HCT116 (cell line): ENCODE measurements around the gene FRMD4A. TPM values are rescaled to one million over a fixed set of nuclear protein-coding genes. Genes with fewer than 3 reads are reported as not detected.

Experiments used
- ATAC-seq: fragments of 200-7000 bp; cut with Tn5 transposase; 2 replicates; pipeline ENCODE4 v1.9.1; 2020; ENCODE audit warnings: mild to moderate bottlenecking, moderate library complexity
- BruUV-seq: library from RNA; stranded (reverse); fragments of 400-500 nt; replicated peaks from 2 replicates; lab custom pipeline; 2021; lab: Mats Ljungman, UMichigan
- CTCF ChIA-PET: fragments of 300-600 bp; sonication (Branson Sonifier 250); formaldehyde crosslinking; loops from one replicate; lab custom pipeline; 2021; ENCODE audit warnings: antibody characterized with exemption; lab: Charles Lee
- POLR2A ChIA-PET: fragments of 300-600, 350-600 bp; sonication (Branson Sonifier 250); formaldehyde crosslinking; loops from one replicate; lab custom pipeline; 2021; ENCODE audit warnings: antibody characterized with exemption; lab: Charles Lee
- RAD21 ChIA-PET, 2 experiments: fragments of 300-600 bp; sonication (Branson Sonifier 250); formaldehyde crosslinking; loops; one replicate each; lab custom pipeline; 2023; ENCODE audit warnings: low total read pairs in 2 of 2; ENCODE audit not compliant: uncharacterized antibody in 2 of 2, unreplicated experiment in 2 of 2, low non-redundant PET in 1 of 2; lab: Charles Lee
- DNase-seq: peaks from one replicate; pipeline ENCODE4 v3.0.0-alpha.2; 2010; ENCODE audit warnings: low read depth, low spot score
- H2AFZ ChIP-seq: fragments of 200-600 bp; shearing (Covaris generic), sonication (generic); 2 replicates; pipeline ENCODE4 v1.6.1; 2017; ENCODE audit warnings: low read depth, mixed run types, mixed read lengths, antibody characterized with exemption, low read length; ENCODE audit not compliant: poor library complexity, severe bottlenecking
- H3K27ac ChIP-seq: 2 replicates; pipeline ENCODE4 v1.5.1; 2012; ENCODE audit warnings: low read depth, low read length
- H3K27me3 ChIP-seq: fragments of 200-600 bp; sonication (generic); 2 replicates; pipeline ENCODE4 v1.6.1; 2016; ENCODE audit warnings: mixed run types, low read length, mixed read lengths; ENCODE audit not compliant: insufficient read depth
- H3K36me3 ChIP-seq, 2 experiments: fragments of 200-500 bp in 1 of 2; fragments of 200-600 bp in 1 of 2; sonication (Bioruptor generic) in 1 of 2; sonication (generic) in 1 of 2; 2 replicates each; pipeline versions ENCODE4 v1.5.1 to v1.6.1; 2014 to 2016; ENCODE audit warnings: low read length in 2 of 2, inconsistent platforms in 1 of 2, mixed read lengths in 1 of 2, mixed run types in 1 of 2; ENCODE audit not compliant: insufficient read depth in 2 of 2, control insufficient read depth in 1 of 2
- H3K4me1 ChIP-seq, 2 experiments: fragments of 200-600 bp in 1 of 2; sonication (generic) in 1 of 2; 2 replicates each; pipeline versions ENCODE4 v1.5.1 to v1.6.1; 2012 to 2017; ENCODE audit warnings: low read length in 2 of 2, inconsistent platforms in 1 of 2, mild to moderate bottlenecking in 1 of 2, mixed read lengths in 1 of 2, mixed run types in 1 of 2, moderate library complexity in 1 of 2; ENCODE audit not compliant: insufficient read depth in 2 of 2, control insufficient read depth in 1 of 2
- H3K4me2 ChIP-seq: fragments of 200-600 bp; sonication (generic); 2 replicates; pipeline ENCODE4 v1.6.1; 2017; ENCODE audit warnings: mixed run types, low read length, mixed read lengths
- H3K4me3 ChIP-seq, 2 experiments: fragments of 200-600 bp in 1 of 2; sonication (generic) in 1 of 2; replicated peaks in 1 of 2; 2 replicates each; pipeline ENCODE4 v1.5.1; 2011 to 2016; ENCODE audit warnings: low read length in 2 of 2, control low read depth in 1 of 2, low read depth in 1 of 2, mild to moderate bottlenecking in 1 of 2, mixed read lengths in 1 of 2, mixed run types in 1 of 2
- H3K79me2 ChIP-seq: fragments of 200-600 bp; sonication (generic); 2 replicates; pipeline ENCODE4 v1.6.1; 2017; ENCODE audit warnings: mild to moderate bottlenecking, mixed run types, low read length, moderate library complexity, mixed read lengths; ENCODE audit not compliant: insufficient read depth
- H3K9ac ChIP-seq: fragments of 200-600 bp; sonication (generic); 2 replicates; pipeline ENCODE4 v1.6.1; 2016; ENCODE audit warnings: low read length, mixed read lengths
- H3K9me2 ChIP-seq: fragments of 200-600 bp; sonication (generic), shearing (Covaris generic); 2 replicates; pipeline ENCODE4 v1.6.1; 2017; ENCODE audit warnings: mixed run types, mild to moderate bottlenecking, moderate library complexity; ENCODE audit not compliant: insufficient read depth
- H3K9me3 ChIP-seq, 2 experiments: fragments of 200-500 bp in 1 of 2; fragments of 200-600 bp in 1 of 2; sonication (Bioruptor generic) in 1 of 2; sonication (generic) in 1 of 2; 2 replicates each; pipeline ENCODE4 v1.6.1; 2014 to 2017; ENCODE audit warnings: low read length in 2 of 2, mixed read lengths in 2 of 2, inconsistent platforms in 1 of 2, low read depth in 1 of 2, mild to moderate bottlenecking in 1 of 2, mixed run types in 1 of 2, moderate library complexity in 1 of 2; ENCODE audit not compliant: control insufficient read depth in 1 of 2, insufficient read depth in 1 of 2
- H4K20me1 ChIP-seq: fragments of 200-600 bp; sonication (generic), shearing (Covaris generic); 2 replicates; pipeline ENCODE4 v1.6.1; 2017; ENCODE audit warnings: mixed run types, mild to moderate bottlenecking, moderate library complexity; ENCODE audit not compliant: insufficient read depth
- CBX3 ChIP-seq: IDR thresholded peaks from 2 replicates; pipeline ENCODE4 v1.6.1; 2012; ENCODE audit warnings: low read depth
- CEBPB ChIP-seq: IDR thresholded peaks from 2 replicates; pipeline ENCODE4 v1.6.1; 2012; ENCODE audit warnings: low read depth
- EGR1 ChIP-seq: IDR thresholded peaks from 2 replicates; pipeline ENCODE4 v1.6.1; 2012; ENCODE audit warnings: low read depth
- EZH2phosphoT487 ChIP-seq: fragments of 200-600 bp; IDR thresholded peaks from 2 replicates; pipeline ENCODE4 v1.6.1; 2018; ENCODE audit warnings: antibody characterized with exemption, borderline replicate concordance
- RAD21 ChIP-seq: IDR thresholded peaks from 2 replicates; pipeline ENCODE4 v1.6.1; 2012; ENCODE audit warnings: low read depth, mild to moderate bottlenecking
- TCF7L2 ChIP-seq: IDR thresholded peaks from 2 replicates; pipeline ENCODE4 v1.7.0; 2011; ENCODE audit warnings: borderline replicate concordance, inconsistent platforms; ENCODE audit not compliant: insufficient read depth, insufficient read length; ENCODE audit errors: extremely low read depth
- intact Hi-C: fragments of 100-400 bp; cut with micrococcal nuclease; formaldehyde crosslinking; loops from 2 replicates; pipeline ENCODE4 v1.10.0; 2022
- total RNA-seq: library from RNA; stranded (reverse); gene quantifications from one replicate; pipeline ENCODE4 v1.2.1, GENCODE V29; 2021; ENCODE audit not compliant: unreplicated experiment
- TF ChIP-seq, protein P1 (sequence below): IDR thresholded peaks from 2 replicates; pipeline ENCODE4 v1.6.1; 2012

Gene FRMD4A
- total RNA-seq, 1 experiment from 2014 or later, result 0.20 TPM

DNA sequence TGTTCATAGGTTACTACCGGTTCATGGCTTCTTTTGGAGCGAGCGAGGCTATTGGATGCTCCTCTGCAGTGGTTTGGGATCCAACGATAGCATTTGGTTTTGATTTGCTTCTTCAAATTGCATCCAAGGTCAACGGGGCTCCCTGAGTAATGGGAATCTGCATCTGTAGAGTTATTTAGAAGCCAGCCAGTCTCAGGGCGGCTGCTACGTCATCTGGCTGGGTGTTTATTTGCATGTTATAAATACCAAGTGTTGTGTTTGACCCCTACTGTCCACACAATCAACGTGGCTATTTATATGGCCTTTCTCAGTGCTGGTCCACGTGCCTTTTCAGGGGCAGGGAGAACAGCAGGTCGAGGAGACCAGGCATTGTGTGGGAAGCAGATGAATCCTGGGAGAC is 606.2 kb downstream of the FRMD4A start (continued):
- TF ChIP-seq EZH2phosphoT487, result no peak
- TF ChIP-seq, protein P1, sequence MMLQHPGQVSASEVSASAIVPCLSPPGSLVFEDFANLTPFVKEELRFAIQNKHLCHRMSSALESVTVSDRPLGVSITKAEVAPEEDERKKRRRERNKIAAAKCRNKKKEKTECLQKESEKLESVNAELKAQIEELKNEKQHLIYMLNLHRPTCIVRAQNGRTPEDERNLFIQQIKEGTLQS, result no peak
- no peak for TF ChIP-seq EGR1
- no peak for TF ChIP-seq TCF7L2
- TF ChIP-seq RAD21, result no peak

DNA sequence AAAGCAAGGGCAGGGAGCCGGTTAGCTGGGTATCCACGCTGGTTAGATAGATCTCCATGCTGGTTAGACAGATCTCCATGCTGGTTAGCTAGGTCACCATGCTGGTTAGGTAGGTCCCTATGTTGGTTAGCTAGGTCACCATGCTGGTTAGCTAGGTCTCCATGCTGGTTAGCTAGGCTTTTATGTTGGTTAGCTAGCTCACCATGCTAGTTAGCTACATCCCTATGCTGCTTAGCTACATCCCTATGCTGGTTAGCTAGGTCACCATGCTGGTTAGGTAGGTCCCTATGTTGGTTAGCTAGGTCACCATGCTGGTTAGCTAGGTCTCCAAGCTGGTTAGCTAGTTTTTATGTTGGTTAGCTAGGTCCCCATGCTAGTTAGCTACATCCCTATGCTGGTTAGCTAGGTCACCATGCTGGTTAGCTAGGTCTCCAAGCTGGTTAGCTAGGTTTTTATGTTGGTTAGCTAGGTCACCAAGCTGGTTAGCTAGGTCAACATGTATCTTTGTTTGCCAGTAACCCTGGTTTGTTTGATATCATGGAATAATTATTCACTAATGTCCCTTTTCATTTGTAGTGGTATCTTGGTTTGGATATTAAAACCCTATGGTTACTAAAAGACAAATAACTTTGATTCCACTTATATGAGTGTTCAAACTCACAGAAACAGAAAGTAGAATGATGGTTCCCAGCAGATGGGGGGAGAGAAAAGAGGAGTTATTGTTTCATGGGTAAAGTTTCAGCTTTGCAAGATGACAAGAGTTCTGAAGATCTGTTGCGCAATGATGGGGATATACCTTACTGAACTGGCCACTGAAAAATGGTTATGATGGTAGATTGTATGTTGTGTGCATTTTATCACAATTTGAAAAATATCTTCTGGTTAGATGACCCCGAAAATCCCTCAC is 607.7 kb downstream of the FRMD4A start:
- no TSS peak for BruUV-seq
- H3K4me3 ChIP-seq, result no peak overlapping the region
- H3K9ac ChIP-seq, result no peak overlapping the region
- H3K4me2 ChIP-seq, result no peak overlapping the region
- no peak overlapping the region for H3K27ac ChIP-seq
- no peaks in the 10 kb centered on the region for H3K9me2 ChIP-seq
- H3K4me1 ChIP-seq, result peaks cover 0 to under 1% of the 10 kb centered on the region in 2 experiments; a peak in 1 of 4 replicates
- H3K9me3 ChIP-seq, result no peaks in the 10 kb centered on the region
- H4K20me1 ChIP-seq, result no peaks in the 10 kb centered on the region
- no peaks in the 10 kb centered on the region for H3K79me2 ChIP-seq
- intact Hi-C loops, result no loop called here
- no peak overlapping the region for H2AFZ ChIP-seq
- ChIA-PET POLR2A (interaction anchor here (1.1 kb wide), 1 partner anchor 9 kb away, joined by 4 read pairs; no protein-coding TSS in a partner anchor), CTCF (no interaction called here), RAD21 (no interaction called here)
- ATAC-seq (no peak), DNase-seq (no peak)
- no peaks in the 10 kb centered on the region for H3K27me3 ChIP-seq
- TF ChIP-seq CBX3, result no peak
- 0 out of 2 replicates have a peak, but pooled peaks have one; percentile 32 for TF ChIP-seq CEBPB
- H3K36me3 ChIP-seq, result no peaks in the 10 kb centered on the region
